B cell (primary cell): Measurements from ENCODE around the gene KIAA0232. TPM values are rescaled to one million over a fixed set of nuclear protein-coding genes. Genes with fewer than 3 reads are reported as not detected.

Experiments
- ATAC-seq: fragments of 200-7000 bp; cut with Tn5 transposase; one replicate; pipeline ENCODE4 v1.10.0; 2021; ENCODE audit warnings: low read depth, mild to moderate bottlenecking, moderate number of reproducible peaks, moderate library complexity
- CTCF ChIA-PET: fragments of 350-600 bp; sonication (Branson Sonifier 250); formaldehyde crosslinking; loops from one replicate; lab custom pipeline; 2021; ENCODE audit warnings: antibody characterized with exemption, inconsistent platforms; lab: Charles Lee
- POLR2A ChIA-PET: fragments of 350-600 bp; sonication (Branson Sonifier 250); formaldehyde crosslinking; loops from one replicate; lab custom pipeline; 2021; ENCODE audit warnings: antibody characterized with exemption; lab: Charles Lee
- DNase-seq: peaks from one replicate; pipeline ENCODE4 v3.0.0; 2013
- H2AFZ ChIP-seq: 2 replicates; pipeline ENCODE4 v1.6.1; 2012; ENCODE audit warnings: mild to moderate bottlenecking, low read depth, low read length; ENCODE audit not compliant: insufficient read depth, poor library complexity, severe bottlenecking
- H3K27ac ChIP-seq, 2 donors: 1 replicate in 1 of 2; 2 replicates in 1 of 2; pipeline ENCODE4 v1.5.1; 2012 to 2013; ENCODE audit warnings: low read length in 2 of 2, mild to moderate bottlenecking in 2 of 2, moderate library complexity in 1 of 2
- H3K27me3 ChIP-seq, 4 experiments: fragments of 200-600 bp in 1 of 4; sonication (generic) in 1 of 4; replicated peaks in 1 of 4; 1 replicate in 2 of 4; 2 replicates in 2 of 4; pipeline versions ENCODE4 v1.6.1 to v1.7.0; 2013 to 2016; ENCODE audit warnings: low read length in 3 of 4, mild to moderate bottlenecking in 2 of 4, mixed read lengths in 1 of 4, moderate library complexity in 1 of 4; ENCODE audit not compliant: insufficient read depth in 4 of 4, control insufficient read depth in 3 of 4; ENCODE audit errors: control extremely low read depth in 1 of 4
- H3K36me3 ChIP-seq, 2 experiments: replicated peaks in 1 of 2; 1 replicate in 1 of 2; 2 replicates in 1 of 2; pipeline versions ENCODE4 v1.6.1 to v1.7.1; 2013; ENCODE audit warnings: low read length in 1 of 2; ENCODE audit not compliant: insufficient read depth in 2 of 2, control insufficient read depth in 1 of 2; ENCODE audit errors: control extremely low read depth in 1 of 2, extremely low read depth in 1 of 2
- H3K4me1 ChIP-seq, 2 donors: fragments of 200-600 bp in 1 of 2; sonication (generic) in 1 of 2; 1 replicate in 1 of 2; 2 replicates in 1 of 2; pipeline versions ENCODE4 v1.5.1 to v1.6.1; 2013 to 2017; ENCODE audit warnings: low read length in 2 of 2; ENCODE audit not compliant: control insufficient read depth in 2 of 2, insufficient read depth in 2 of 2
- H3K4me2 ChIP-seq: replicated peaks from 2 replicates; pipeline ENCODE3; 2012; ENCODE audit warnings: mild to moderate bottlenecking, low read depth, low read length; ENCODE audit not compliant: poor library complexity, severe bottlenecking
- H3K4me3 ChIP-seq, 5 experiments: fragments of 200-600 bp in 1 of 5; sonication (generic) in 1 of 5; 1 replicate in 3 of 5; 2 replicates in 2 of 5; pipeline versions ENCODE4 v1.5.1 to v1.7.0; 2011 to 2016; ENCODE audit warnings: low read length in 4 of 5, mild to moderate bottlenecking in 4 of 5, low read depth in 2 of 5, control low read depth in 1 of 5, moderate library complexity in 1 of 5; ENCODE audit not compliant: insufficient read depth in 1 of 5; ENCODE audit errors: control extremely low read depth in 1 of 5, extremely low read depth in 1 of 5
- H3K79me2 ChIP-seq: fragments of 200-600 bp; sonication (generic); one replicate; pipeline ENCODE4 v1.6.0; 2016; ENCODE audit warnings: low read length; ENCODE audit not compliant: control insufficient read depth, insufficient read depth
- H3K9ac ChIP-seq: fragments of 200-600 bp; sonication (generic); 2 replicates; pipeline ENCODE4 v1.6.1; 2017; ENCODE audit warnings: mild to moderate bottlenecking, low read length, moderate library complexity
- H3K9me3 ChIP-seq, 3 donors: one replicate each; pipeline versions ENCODE4 v1.6.1 to v1.7.1; 2013; ENCODE audit warnings: low read length in 2 of 3; ENCODE audit not compliant: control insufficient read depth in 2 of 3, insufficient read depth in 1 of 3; ENCODE audit errors: control extremely low read depth in 1 of 3
- H4K20me1 ChIP-seq: 2 replicates; pipeline ENCODE4 v1.6.0; 2012; ENCODE audit warnings: mild to moderate bottlenecking, low read length; ENCODE audit not compliant: insufficient read depth, control insufficient read depth, poor library complexity, severe bottlenecking
- H3K27ac Mint-ChIP-seq: one replicate; pipeline ENCODE4 v1.8.0; 2021; ENCODE audit warnings: mixed read lengths
- H3K27me3 Mint-ChIP-seq: one replicate; pipeline ENCODE4 v1.8.0; 2021; ENCODE audit warnings: mixed read lengths
- H3K4me1 Mint-ChIP-seq: one replicate; pipeline ENCODE4 v1.8.0; 2021; ENCODE audit warnings: mixed read lengths
- H3K4me3 Mint-ChIP-seq: one replicate; pipeline ENCODE4 v1.8.0; 2021; ENCODE audit warnings: mixed read lengths
- H3K9me3 Mint-ChIP-seq: one replicate; pipeline ENCODE4 v1.8.0; 2022; ENCODE audit warnings: mixed read lengths; ENCODE audit not compliant: insufficient read depth
- CTCF ChIP-seq: fragments of 200-600 bp; IDR thresholded peaks from one replicate; pipeline ENCODE4 v1.8.0; 2022; ENCODE audit warnings: antibody characterized with exemption, mild to moderate bottlenecking
- EZH2 ChIP-seq: IDR thresholded peaks from 2 replicates; pipeline ENCODE4 v1.6.1; 2012; ENCODE audit warnings: borderline replicate concordance, low read depth, mild to moderate bottlenecking, moderate library complexity, low read length; ENCODE audit not compliant: insufficient read depth, poor library complexity, severe bottlenecking
- WGBS: methylation state at CpG from one replicate; pipeline ENCODE4 v1.1.5; 2013; ENCODE audit warnings: missing lambda C conversion rate; ENCODE audit not compliant: insufficient coverage; 5-methylcytosine and 5-hydroxymethylcytosine counted together
- intact Hi-C: fragments of 100-400 bp; cut with micrococcal nuclease; formaldehyde crosslinking; loops from one replicate; pipeline ENCODE4 v1.10.0; 2022
- polyA plus RNA-seq: library from polyadenylated mRNA; depleted of rRNA; stranded (reverse); fragments of >200 nt; gene quantifications from 2 replicates; pipeline ENCODE4 v1.2.3, GENCODE V29; 2012
- total RNA-seq, 2 donors: library from RNA; stranded (reverse); fragments of 120-200 nt in 1 of 2; gene quantifications; 1 replicate in 1 of 2; 2 replicates in 1 of 2; pipeline versions ENCODE4 v1.2.3 to v1.2.4, GENCODE V29; 2013 to 2022

The KIAA0232 gene
- total and polyA plus RNA-seq, 2 donors (not counting 1 experiment from before 2014, with no cell fraction given), result 2.9 to 20.8 TPM

GRCh38 chr4:6815029-6815836 lies 32.7 kb downstream of the KIAA0232 start:
- ATAC-seq (no peak), DNase-seq (no peak)
- Mint-ChIP-seq H3K4me1 (peaks cover 22% of the 10 kb centered on the region), H3K4me3 (no peak overlapping the region), H3K27me3 (no peaks in the 10 kb centered on the region), H3K27ac (no peak overlapping the region), H3K9me3 (peaks cover 5% of the 10 kb centered on the region)
- Histone ChIP-seq H3K4me3 (no peak overlapping the region), H4K20me1 (no peaks in the 10 kb centered on the region), H3K4me1 (peaks cover 0 to 5% of the 10 kb centered on the region in 2 donors), H3K27ac (no peak overlapping the region), H3K9me3 (peaks cover 0 to 20% (median 1%) of the 10 kb centered on the region in 3 donors), H3K36me3 (peaks cover 1 to 2% of the 10 kb centered on the region in 2 experiments), H3K9ac (no peak overlapping the region), H2AFZ (no peak overlapping the region), H3K79me2 (peaks cover 40% of the 10 kb centered on the region), H3K27me3 (no peaks in the 10 kb centered on the region), H3K4me2 (no peak overlapping the region)
- POLR2A ChIA-PET, result interaction anchor here (0.6 kb wide), 1 partner anchor 15 kb away, joined by 3 read pairs; no protein-coding TSS in a partner anchor
- intact Hi-C loops, result no loop called here
- WGBS, result no CpG with 5 or more reads among the region's 9 CpGs
- CTCF ChIA-PET, result interaction anchor here (0.6 kb wide), 1 partner anchor 71 kb away, joined by 3 read pairs; no protein-coding TSS in a partner anchor
- TF ChIP-seq EZH2 (no peak), CTCF (no peak)

- Mint-ChIP-seq H3K4me3 (no peak overlapping the region), H3K9me3 (peaks cover 5% of the 10 kb centered on the region), H3K4me1 (peaks cover 9% of the 10 kb centered on the region), H3K27ac (no peak overlapping the region), H3K27me3 (no peaks in the 10 kb centered on the region)
- ATAC-seq (no peak), DNase-seq (no peak)
- no peak overlapping the region for H2AFZ ChIP-seq
- no peak overlapping the region for H3K4me2 ChIP-seq
- H3K27me3 ChIP-seq, result no peaks in the 10 kb centered on the region
- no peaks in the 10 kb centered on the region for H3K4me1 ChIP-seq
- TF ChIP-seq CTCF, result no peak
- no peak for TF ChIP-seq EZH2
- H3K79me2 ChIP-seq, result peaks cover 43% of the 10 kb centered on the region
- H3K4me3 ChIP-seq, result no peak overlapping the region
- H3K9me3 ChIP-seq, result peaks cover 1 to 28% (median 4%) of the 10 kb centered on the region in 3 donors
- no CpG with 5 or more reads among the region's 1 CpG for WGBS
- intact Hi-C loops, result no loop called here
- H4K20me1 ChIP-seq, result no peaks in the 10 kb centered on the region
- H3K36me3 ChIP-seq, result peaks cover 1 to 6% of the 10 kb centered on the region in 2 experiments
- H3K9ac ChIP-seq, result no peak overlapping the region
- H3K27ac ChIP-seq, result no peak overlapping the region
- ChIA-PET POLR2A (no interaction called here), CTCF (no interaction called here)
Observed at GRCh38 chr4:6819295-6819694, 36.8 kb downstream of the KIAA0232 start.
